Measurements from ENCODE around the gene UTP11.
"Not testable (repeated sequence)": the region's sequence is repeated elsewhere in the genome, so short reads cannot be mapped to it uniquely, and the experiment has no call there.

The UTP11 gene, protein sequence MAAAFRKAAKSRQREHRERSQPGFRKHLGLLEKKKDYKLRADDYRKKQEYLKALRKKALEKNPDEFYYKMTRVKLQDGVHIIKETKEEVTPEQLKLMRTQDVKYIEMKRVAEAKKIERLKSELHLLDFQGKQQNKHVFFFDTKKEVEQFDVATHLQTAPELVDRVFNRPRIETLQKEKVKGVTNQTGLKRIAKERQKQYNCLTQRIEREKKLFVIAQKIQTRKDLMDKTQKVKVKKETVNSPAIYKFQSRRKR

DNA sequence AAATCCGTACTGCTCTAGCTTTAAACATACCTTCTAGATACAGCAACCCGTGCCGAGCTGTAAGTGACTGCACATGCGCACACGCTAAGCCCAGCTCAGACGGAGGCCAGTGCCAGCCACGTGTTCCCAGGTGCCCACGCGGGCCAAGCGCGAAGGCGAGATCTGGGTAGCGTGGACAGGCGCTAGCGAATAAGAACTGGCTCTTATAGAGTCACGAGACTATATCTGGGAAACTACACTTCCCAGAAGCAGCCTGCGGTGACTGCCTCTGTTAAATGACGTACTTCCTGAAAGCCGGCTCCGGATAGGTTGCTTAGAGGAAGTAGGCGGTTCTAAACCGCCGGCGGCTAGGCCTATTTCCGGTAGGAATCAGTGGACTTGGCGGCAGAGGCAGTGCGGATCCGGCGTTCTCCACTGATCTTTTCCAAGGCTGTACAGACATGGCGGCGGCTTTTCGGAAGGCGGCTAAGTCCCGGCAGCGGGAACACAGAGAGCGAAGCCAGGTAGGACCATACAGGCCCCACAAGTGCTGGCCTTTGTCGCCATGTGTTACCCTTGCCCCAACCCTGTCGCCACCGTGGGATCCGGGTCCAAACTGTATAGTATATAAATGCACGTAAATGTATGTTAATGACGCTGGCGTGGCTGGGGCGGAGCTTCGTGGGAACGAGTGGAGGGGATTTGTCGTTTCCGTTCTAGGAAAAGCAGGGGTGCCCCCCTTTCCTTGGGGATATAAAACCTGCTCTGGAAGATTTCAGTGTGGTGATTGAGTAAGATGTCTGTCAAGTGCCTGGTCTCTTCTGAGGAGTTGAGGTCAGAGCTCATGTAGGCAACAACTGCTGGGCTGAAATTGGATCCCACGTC, at the start of gene UTP11:
UTP11 (plus strand) TSS at position 372 of the 864 bp plus-strand sequence; CDS start at position 441, 69 bp downstream.
- TF ChIP-seq, protein P1, sequence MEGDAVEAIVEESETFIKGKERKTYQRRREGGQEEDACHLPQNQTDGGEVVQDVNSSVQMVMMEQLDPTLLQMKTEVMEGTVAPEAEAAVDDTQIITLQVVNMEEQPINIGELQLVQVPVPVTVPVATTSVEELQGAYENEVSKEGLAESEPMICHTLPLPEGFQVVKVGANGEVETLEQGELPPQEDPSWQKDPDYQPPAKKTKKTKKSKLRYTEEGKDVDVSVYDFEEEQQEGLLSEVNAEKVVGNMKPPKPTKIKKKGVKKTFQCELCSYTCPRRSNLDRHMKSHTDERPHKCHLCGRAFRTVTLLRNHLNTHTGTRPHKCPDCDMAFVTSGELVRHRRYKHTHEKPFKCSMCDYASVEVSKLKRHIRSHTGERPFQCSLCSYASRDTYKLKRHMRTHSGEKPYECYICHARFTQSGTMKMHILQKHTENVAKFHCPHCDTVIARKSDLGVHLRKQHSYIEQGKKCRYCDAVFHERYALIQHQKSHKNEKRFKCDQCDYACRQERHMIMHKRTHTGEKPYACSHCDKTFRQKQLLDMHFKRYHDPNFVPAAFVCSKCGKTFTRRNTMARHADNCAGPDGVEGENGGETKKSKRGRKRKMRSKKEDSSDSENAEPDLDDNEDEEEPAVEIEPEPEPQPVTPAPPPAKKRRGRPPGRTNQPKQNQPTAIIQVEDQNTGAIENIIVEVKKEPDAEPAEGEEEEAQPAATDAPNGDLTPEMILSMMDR (IDR thresholded peaks at IDR 0.05; ENCODE audit: low read depth, low read length), result no peak
- peak within 1 kb of the TSS; percentile 92 for H3K4me3 ChIP-seq (ENCODE audit: low read depth, low read length)

DNA sequence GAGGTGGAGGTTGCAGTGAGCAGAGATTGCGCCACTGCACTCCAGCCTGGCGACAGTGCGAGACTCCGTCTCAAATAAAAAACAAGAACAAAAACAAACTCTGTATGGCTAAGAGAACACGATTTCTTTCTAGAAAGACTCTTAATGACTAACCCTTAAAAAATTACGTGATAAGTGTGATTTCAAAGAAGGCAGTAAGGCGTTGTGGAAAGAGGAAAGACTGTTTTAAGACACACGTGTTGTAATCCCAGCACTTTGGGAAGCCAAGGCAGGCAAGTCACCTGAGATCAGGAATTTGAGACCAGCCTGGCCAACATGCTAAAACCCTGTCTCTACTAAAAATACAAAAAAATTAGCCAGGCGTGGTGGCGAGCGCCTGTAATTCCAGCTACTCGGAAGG, 48.4 kb upstream of the UTP11 start:
- not testable (repeated sequence) for H3K4me3 ChIP-seq (ENCODE audit: low read depth, low read length)

DNA sequence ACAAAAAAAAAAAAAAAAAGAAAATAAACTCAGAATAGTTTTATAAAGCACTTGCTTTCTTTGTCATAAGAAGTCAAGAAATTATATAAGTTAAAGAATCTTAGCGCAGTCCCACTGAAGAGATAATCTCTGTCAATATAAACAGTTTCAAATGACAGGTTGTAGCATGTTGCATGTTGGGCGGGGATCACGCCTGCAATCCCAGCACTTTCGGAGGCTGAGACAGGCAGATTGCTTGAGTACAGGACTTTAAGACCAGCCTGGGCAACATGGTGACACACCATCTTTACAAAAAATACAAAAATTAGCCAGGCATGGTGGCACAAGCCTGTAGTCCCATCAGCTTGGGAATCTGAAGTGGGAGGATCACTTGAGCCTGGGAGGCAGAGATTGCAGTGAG, 47.2 kb upstream of the UTP11 start:
- TF ChIP-seq, protein P1 (IDR thresholded peaks at IDR 0.05; ENCODE audit: low read depth, low read length), result no peak
- no peak overlapping the region for H3K4me3 ChIP-seq (ENCODE audit: low read depth, low read length)

DNA sequence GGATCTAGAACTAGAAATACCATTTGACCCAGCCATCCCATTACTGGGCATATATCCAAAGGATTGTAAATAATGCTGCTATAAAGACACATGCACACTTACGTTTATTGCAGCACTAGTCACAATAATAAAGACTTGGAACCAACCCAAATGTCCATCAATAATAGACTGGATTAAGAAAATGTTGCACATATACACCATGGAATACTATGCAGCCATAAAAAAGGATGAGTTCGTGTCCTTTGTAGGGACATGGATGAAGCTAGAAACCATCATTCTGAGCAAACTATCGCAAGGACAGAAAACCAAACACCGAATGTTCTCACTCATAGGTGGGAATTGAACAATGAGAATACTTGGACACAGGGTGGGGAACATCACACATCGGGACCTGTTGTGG, 38.9 kb upstream of the UTP11 start:
- not testable (repeated sequence) for H3K4me3 ChIP-seq (ENCODE audit: low read depth, low read length)

DNA sequence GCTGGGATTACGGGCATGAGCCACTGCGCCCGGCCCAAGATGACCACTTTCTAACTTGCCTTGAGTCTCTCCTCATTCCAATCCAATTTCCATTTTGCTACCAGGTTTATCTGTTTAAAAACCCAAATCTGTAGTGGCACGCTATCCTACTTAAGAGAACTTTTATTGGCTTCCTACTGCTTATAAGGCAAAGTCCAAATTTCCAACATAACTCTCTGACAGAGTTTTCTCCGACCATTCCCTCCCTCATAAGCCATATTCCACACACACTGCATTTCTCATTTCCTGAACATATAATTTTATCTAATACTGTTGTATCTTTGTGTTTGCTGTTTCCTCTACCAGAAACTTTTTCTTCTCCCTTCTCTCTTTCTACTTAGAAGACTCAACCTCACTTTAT, 38.0 kb upstream of the UTP11 start:
- H3K4me3 ChIP-seq (ENCODE audit: low read depth, low read length), result no peak overlapping the region
- TF ChIP-seq, protein P1 (IDR thresholded peaks at IDR 0.05; ENCODE audit: low read depth, low read length), result no peak

DNA sequence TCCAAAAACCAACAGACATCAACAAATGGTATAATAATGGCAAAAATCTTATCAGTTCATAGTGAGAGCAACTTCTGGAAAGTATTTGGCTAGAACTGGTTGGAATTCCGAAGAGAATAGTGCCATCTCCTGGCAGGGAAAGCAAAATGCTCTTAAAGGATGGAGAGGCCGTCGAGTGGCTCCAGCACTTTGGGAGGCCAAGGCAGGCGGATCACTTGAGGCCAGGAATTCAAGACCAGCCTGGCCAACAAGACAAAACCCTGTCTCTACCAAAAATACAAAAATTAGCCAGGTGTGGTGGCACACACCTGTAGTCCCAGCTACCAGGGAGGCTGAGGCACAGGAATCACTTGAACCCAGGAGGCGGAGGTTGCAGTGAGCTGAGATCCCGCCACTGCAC, 37.5 kb upstream of the UTP11 start:
- TF ChIP-seq, protein P1 (IDR thresholded peaks at IDR 0.05; ENCODE audit: low read depth, low read length), result peak; percentile 45
- not testable (repeated sequence) for H3K4me3 ChIP-seq (ENCODE audit: low read depth, low read length)

DNA sequence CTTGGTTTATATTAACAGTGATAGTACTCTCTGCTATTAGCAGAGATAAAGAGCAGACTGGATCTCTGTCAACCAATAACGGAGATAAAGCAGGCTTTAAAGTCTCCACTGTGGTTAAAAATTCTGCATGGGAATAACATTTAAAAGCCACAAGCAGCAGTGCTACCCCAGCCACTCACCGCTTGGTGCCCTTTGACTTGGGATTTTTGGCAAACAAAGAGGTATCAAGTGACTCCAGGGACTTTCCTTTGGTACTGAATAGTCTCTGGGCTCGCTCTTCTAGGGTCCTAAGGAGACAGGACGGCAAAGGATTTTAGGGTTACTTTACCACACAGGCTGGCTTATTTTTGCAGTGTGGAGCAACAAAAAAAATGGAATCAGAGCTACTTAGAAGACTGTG, 34.0 kb upstream of the UTP11 start:
- TF ChIP-seq, protein P1 (IDR thresholded peaks at IDR 0.05; ENCODE audit: low read depth, low read length), result no peak
- no peak overlapping the region for H3K4me3 ChIP-seq (ENCODE audit: low read depth, low read length)

DNA sequence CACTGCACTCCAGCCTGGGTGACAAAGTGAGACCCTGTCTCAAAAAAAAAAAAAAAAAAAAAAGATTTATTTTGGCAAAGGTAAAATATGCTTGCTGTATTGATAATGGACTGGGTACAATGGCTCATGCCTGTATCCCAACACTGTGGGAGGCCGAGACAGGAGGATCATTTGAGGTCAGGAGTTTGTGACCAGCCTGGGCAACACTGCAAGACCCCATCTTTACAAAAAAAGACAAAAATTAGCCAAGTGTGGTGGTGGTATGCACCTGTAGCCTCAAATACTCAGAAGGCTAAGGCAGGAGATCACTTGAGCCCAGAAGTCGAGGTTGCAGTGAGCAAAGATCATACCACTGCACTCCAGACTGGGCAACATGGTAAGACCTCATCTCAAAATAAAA, 29.0 kb upstream of the UTP11 start:
- no peak overlapping the region for H3K4me3 ChIP-seq (ENCODE audit: low read depth, low read length)
- TF ChIP-seq, protein P1 (IDR thresholded peaks at IDR 0.05; ENCODE audit: low read depth, low read length), result no peak
